NCI-H187 (cell line): ENCODE data around the gene KIF19.
A peak's percentile ranks its signal among the peaks of the same experiment; 100 is the strongest.
"Not testable (repeated sequence)": the region's sequence is repeated elsewhere in the genome, so short reads cannot be mapped to it uniquely, and the experiment has no call there.

Experiments used
- DNase-seq, 2 experiments: peaks; one replicate each; lab custom pipeline; 2025; lab: John Stamatoyannopoulos, UW

The KIF19 gene, protein sequence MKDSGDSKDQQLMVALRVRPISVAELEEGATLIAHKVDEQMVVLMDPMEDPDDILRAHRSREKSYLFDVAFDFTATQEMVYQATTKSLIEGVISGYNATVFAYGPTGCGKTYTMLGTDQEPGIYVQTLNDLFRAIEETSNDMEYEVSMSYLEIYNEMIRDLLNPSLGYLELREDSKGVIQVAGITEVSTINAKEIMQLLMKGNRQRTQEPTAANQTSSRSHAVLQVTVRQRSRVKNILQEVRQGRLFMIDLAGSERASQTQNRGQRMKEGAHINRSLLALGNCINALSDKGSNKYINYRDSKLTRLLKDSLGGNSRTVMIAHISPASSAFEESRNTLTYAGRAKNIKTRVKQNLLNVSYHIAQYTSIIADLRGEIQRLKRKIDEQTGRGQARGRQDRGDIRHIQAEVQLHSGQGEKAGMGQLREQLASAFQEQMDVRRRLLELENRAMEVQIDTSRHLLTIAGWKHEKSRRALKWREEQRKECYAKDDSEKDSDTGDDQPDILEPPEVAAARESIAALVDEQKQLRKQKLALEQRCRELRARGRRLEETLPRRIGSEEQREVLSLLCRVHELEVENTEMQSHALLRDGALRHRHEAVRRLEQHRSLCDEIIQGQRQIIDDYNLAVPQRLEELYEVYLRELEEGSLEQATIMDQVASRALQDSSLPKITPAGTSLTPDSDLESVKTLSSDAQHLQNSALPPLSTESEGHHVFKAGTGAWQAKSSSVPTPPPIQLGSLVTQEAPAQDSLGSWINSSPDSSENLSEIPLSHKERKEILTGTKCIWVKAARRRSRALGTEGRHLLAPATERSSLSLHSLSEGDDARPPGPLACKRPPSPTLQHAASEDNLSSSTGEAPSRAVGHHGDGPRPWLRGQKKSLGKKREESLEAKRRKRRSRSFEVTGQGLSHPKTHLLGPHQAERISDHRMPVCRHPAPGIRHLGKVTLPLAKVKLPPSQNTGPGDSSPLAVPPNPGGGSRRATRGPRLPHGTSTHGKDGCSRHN

DNA sequence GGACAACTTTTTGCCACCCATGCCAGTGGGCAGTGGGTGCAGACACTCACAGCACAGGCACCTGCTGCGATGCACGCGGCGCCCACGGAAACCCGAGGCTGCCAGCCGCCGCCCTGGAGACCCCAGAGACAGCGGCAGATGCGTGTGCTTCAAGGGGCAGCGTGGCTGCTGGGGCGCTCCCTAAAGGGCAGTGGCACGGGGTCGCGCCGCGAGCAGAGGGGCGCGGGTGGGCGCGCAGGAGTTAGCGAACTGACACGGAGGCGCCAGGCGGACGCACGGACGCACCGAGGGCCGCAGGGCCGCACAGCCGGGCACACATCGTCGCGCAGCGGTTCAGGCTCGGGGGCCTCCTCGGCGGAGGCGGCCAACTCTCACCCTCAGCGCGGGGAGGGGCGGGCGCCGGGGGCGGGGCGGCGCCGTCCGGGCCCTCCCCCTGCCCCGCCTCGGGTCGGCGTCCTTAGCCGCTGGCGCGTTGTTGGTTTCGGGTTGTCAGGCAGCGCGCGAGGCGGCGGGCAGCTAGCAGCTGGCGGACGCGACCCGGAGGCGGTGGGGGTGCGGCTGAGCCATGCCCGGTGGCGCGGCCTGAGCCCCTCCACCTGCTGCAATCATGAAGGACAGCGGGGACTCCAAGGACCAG lies at the start of gene KIF19:
Gene KIF19, plus strand, starts transcription at position 484 of the 637 bp plus-strand sequence. Its CDS starts 124 bp downstream, at position 608.
- peak; percentile 32 to 53 for DNase-seq

DNA sequence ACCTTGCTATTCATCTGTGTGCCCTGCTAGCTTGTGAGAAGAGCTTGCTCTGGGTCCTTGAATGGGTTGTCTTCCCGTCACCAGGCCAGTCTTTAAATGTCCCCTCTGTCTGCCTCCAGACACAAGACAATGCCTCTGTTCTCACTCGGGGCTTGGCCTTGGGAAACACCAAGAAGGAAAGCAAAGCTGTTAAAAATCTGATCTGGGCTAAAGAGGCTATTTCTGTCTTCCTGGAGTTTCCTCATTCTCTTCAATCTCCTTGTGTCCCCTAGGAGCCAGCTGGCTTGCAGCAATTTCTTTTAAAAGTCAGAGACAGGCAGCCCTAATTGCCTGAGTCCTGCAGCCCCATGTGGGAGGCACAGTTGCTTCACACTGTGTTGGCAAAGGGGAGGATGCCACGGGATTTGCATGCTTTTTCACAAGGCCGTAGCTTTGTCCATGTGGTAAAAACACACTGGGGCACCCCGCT lies 49.5 kb upstream of the KIF19 start:
- no peak for DNase-seq

DNA sequence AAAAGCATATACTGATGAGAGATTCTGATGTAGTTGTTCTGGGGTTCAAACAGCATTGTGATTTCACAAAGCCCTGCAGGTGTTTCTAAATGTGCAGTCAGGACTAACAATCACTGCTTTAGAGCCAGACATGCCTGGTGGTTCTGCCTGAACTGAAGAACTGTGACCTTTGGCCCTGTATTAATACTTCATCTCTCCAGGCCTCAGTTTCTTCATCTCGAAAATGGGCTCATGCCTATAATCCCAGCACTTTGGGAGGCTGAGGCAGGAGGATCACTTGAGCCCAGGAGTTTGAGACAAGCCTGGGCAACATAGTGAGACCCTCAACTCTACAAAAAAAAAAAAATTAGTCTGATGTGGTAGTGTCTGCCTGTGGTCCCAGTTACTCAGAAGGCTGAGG lies 48.1 kb upstream of the KIF19 start:
- DNase-seq, result no peak

DNA sequence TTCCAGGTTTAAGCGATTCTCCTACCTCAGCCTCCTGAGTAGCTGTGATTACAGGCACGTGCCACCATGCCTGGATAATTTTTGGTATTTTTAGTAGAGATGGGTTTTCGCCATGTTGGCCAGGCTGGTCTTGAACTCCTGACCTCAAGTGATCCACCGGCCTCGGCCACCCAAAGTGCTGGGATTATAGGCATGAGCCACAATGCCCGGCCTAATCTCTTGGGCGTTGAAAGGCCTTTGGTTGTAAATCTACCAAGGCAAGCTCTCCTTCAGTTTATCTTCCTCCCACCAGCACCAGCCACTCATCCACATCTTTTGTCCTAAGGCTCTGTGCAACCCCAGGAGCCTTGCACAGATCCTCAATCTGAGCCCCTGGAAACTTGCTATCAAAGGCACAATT lies 46.4 kb upstream of the KIF19 start:
- not testable (repeated sequence) for DNase-seq

DNA sequence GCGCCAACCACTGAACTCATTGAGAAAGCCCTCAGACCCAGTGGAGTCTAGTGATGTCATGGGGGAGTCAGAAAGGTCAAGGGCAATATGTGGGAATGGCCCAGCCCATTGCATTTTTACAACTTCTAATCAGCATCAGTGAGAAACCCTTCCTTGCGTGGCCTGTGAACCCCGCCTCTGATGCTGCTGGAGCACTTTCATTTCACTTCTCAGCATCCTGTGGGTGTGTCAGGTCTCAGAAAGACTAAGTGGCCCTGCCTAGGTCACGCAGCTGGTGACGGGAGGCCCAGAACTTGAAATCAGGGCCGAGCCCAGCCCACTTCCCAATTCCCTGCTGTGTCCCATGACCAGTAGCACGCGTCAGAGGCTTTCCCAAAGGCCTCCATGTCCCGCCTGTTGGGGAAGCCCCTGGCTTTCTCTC lies 45.9 kb upstream of the KIF19 start:
- DNase-seq, result no peak

DNA sequence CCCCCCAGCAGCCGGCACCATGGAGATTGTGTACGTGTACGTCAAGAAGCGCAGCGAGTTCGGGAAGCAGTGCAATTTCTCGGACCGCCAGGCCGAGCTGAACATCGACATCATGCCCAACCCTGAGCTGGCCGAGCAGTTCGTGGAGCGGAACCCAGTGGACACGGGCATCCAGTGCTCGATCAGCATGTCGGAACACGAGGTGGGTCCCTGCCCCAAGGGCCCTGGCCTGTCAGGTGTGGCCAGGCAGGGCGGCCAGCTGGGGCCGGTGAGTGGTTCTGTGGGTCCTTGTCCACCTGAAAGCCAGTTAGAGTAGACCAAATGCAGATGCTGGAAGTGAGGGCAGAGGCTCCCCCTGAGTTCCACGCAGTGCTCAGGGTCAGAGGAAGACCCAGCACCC lies 44.2 kb upstream of the KIF19 start:
- DNase-seq, result no peak

DNA sequence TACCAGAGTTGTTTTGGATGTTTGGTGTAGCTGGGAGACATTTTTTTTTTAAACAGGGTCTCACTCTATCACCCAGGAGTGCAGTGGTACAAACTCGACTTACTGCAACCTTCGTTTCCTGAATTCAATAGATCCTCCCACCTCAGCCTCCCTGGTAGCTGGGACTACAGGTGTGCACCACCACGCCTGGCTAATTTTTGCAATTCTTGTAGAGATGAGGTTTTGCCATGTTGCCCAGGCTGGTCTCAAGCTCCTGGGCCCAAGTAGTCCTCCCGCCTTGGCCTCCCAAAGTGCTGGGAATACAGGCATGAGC lies 43.8 kb upstream of the KIF19 start:
- not testable (repeated sequence) for DNase-seq

DNA sequence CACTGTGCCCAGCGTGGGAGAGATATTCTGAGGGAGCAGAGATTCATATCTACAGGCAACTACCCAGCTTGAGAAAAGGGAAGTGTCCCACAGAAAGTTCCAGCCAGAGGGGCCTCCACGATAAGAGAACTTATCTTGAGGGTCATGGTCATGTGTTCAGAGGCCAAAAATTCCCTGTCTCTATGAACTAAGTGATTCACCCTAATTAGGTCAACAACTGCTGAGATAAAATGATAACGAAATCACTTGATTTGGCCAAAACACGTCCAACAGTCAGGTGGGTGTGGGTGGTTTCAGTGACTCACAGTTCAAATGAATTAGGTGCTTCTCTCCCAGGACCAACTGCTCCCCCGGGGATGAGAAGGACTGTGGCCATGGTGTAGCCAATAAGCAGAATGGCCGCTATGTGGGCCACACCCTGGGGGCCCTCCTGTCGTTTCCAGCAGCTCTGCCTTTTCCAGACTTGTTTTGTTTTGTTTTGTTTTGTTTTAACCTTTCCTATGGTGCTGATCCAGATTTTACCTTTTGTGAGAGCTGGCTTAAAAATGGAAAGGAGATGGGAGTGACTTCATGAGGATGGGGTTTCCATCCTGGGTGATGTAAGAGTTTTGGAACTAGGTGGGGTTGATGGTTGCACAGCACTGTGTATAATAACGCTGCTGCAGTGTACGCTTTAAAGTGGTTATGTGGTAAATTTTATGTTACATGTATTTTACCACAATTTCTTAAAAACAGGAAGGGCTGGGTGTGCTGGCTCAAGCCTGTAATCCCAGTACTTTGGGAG lies 43.2 kb upstream of the KIF19 start:
- no peak for DNase-seq

DNA sequence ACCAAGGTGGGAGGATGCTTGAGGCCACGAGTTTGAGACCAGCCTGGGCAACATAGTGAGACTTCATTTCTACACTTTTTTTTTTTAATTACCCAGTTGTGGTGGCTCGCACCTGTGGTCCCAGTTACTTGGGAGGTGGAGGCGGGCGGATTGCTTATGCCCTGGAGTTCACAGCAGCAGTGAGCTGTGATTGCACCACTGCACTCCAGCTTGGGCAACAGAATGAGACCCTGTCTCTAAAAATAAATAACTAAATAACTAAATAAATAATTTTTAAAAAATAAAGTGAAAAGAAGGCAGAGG lies 42.7 kb upstream of the KIF19 start:
- no peak for DNase-seq

DNA sequence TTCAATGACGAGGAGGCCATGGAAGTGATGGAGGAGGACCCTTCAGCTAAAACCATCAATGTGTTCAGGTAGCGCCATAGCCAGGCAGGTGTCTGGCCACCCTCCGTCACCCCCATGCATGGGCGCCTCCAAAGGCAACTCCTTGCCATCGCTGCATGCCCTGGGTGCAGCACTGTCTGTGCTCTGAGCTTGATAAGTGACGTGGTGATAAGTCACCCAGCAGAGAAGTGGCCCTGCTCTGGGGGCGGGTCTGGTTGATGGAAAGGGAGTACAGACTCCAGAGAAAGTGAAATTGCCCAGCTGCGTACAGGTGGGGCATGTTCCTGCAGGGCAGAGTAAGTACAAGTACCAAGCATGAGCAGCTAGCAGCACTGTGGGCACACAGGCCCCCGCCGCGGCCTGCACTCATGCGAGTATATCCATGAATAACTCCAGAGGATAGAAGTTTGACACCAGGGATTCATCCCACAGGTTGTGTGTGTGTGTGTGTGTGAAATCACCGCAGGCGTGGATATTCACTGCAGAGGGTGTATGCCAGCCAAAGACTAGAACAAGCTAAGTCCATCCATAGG lies 38.9 kb upstream of the KIF19 start:
- DNase-seq, result no peak

DNA sequence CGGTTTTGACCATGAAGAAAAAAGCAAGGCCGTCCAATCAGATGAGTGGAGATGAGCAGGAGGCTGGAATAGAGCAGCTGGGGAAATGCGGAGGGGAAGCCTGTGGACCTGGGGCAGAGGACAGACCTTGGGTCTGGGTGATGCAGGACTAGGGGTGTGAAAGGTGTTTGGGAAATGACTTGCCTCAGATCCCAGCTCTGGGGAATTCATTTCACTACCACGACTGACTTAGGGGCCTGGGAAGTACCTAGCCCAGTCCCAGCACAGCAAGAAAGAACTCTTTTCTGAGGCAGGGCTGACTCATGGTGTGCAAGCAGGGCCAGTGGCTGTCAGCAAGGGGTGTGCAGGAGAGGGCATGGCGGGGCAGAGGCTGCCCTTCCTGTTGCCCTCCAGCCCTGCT lies 37.2 kb upstream of the KIF19 start:
- no peak for DNase-seq

DNA sequence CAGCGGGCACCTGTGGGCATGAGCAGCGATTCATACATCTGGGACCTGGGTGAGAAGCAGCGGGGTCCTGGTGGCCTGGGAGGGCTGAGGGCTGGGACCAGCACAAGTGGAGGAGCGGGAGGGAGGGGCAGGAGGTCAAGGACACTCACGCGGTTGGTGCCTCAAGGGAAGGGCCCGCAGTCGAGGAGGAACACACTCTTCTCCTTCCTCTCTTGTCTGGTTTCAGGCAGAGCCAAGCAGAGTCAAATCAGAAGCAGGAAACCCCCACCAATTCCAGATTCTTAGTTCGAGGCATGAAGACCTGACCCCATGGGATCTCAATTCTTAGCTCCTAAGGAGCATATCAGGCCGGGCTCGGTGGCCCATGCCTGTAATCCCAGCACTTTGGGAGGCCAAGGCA lies 36.3 kb upstream of the KIF19 start:
- no peak for DNase-seq

DNA sequence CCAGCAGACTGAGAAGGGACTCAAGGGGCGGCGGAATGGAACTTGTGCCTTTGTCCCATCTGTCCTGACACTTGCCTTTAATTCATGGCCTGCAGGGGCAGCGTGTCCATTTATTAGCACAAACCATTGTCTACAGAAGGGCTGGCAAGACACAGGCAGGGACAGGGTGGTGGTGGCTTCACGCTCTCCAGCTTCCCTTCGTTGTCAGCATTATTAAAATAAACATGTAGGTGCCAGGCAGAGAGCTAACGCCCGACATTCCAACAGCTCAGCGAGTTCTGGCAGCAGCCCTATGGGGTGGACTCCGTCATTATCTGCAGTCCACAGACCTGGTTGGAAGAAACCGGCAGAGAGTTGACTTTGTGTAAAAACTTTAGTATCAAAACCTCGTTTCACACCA lies 35.7 kb upstream of the KIF19 start:
- DNase-seq, result no peak

DNA sequence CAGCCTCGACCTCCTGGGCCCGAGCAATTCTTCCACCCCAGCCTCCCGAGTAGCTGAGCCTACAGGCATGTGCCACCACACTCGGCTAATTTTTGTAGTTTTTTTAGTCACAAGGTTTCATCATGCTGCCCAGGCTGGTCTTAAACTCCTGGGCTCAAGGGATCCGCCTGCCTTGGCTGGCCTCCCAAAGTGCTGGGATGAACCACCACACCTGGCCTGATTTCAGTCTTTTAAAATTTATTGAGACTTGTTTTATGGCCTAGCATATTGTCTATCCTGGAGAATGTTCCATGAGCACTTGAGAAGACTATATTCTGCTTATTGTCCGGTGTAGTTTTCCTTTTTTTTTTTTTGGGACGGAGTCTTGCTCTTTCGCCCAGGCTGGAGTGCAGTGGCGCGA lies 33.5 kb upstream of the KIF19 start:
- no peak for DNase-seq

DNA sequence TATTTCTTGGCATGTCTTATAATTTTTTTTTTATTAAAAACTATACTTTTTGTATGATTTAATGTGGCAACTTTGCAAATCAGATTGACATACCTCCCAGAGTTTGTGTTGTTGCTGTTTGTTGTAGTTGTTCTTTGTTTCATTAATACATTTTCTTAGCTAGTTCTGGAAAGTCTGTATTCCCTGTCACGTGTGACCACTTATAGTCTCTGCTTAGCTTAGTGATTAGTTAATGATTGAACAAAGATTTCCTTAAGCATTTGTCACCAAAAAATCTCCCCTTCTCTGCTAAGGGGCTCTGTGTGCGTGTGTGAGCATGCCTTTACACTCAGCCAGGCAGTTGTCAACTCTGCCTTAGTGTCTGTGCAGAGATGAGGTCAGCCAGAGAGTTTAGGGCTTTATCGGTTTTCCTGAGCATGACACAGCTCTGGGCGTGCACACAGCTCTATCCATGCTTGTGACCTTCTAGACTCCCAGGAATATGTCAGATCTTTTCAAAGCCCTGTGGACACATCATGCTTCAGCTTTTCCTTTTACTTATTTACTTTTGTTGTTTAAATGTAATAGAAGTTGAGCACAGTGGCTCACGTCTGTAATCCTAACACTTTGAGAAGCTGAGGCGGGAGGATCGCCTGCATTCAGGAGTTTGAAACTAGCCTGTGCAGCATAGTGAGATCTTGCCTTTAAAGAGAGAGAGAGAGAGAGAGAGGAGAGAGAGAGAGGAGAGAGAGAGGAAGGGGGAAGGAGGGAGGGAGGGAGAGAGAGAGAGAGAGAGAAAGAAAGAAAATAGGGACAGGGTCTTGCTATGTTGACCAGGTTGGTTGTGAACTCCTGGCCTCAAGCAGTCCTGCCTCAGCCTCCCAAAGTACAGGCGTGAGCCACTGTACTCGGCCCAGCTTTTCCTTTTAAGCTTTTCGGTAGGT lies 30.1 kb upstream of the KIF19 start:
- DNase-seq, result no peak

DNA sequence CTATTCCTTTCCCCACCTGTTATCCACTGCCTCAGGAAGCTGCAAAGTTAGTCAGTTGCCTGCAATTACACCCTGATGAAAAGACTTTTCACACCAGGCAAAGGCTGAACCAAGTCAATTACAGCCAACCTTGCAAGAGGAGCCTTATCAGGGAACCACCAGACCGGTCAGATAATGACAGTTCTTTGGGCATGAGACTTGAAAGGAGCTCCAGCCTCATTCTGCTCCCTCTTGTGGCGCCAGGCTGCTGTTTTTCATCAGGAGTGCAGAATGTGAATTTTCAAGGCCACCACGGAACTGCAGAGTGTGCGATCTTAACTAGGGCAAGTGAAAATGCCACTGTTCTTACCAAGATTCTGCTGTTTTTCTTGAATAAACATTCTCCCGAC lies 29.5 kb upstream of the KIF19 start:
- DNase-seq, result no peak

DNA sequence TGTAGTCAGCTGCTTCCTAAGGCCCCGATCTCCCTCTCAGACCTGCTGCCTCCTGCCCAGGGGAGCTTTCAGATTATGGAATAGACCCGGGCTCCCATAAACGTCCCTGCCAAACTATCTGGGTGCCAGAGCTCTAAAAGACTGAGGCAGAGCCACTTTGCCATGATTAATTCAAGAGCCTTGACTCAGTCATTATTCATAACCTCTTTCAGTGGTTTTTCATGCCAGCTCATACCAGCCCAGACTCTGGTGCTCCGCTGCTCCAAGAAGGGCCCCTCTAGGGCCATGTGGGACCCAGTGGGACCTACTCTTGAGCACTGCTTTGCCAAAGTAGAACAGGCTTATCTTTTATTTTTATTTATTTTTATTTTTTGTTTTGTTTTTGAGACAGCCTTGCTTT lies 28.1 kb upstream of the KIF19 start:
- DNase-seq, result no peak

DNA sequence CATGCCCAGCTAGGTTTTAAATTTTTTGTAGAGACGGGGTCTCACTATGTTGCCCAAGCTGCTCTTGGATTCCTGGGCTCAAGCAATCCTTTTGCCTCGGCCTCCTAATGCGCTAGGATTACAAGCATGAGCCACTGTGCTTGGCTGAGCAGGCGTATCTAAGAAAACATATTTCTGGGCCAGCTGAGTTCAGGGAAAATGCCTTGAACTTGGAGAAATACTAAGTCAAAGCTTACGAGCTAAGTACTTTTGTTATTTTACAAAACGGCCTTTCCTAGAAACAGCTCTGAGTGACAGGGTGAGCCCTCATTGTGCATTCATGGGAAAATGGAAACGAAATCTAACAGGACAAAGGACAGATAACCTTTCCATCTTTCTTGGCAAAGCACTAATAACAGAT lies 27.2 kb upstream of the KIF19 start:
- DNase-seq, result no peak

DNA sequence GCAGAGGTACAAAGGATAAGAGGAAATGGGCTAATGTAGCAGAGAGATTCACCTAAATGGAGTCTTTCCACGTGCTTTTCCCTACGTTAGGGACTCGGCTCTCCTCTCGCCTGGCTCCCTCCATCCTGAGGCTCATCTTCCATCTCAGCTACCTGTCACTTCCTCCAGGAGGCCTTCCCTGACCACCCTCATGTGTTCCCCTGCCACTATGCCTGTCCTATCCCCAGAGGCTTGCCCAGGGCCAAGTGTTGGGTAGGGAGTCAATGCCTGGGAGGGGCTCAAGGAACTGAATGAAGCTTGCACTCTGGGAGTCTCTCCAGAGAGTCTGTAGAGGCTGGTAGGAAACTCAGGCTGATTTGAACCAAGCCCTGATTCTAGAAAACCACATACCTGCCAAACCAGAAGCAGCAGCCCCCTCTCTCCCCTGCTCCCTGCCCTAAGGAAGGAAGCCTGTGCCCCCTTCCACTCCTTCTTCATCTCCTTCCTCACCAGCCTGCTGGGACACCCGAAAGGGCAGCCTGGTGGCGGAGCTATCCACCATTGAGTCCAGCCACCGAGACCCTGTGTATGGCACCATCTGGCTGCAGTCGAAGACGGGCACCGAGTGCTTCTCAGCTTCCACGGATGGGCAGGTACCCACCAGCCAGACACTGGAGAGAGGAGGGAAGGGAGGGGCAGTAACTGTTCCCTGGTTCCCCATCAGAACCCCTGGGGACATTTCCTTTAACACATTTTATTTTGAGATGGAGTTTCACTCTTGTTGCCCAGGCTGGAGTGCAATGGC lies 26.6 kb upstream of the KIF19 start:
- no peak for DNase-seq

DNA sequence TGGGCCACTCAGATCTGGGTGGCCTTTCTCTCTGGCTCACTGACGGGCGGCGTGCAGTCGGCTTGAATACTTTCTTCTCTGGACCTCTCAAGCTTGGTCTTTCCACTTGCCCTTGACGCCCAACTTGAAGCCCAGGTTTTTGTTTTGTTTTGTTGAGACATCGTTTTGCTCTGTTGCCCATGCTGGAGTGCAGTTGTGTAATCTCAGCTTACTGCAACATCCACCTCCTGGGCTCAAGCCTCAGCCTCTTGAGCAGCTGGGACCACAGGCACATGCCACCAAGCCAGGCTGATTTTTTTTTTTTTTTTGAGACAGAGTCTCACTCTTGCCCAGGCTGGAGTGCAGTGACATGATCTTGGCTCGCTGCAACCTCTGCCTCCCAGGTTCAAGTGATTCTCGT lies 22.7 kb upstream of the KIF19 start:
- DNase-seq, result no peak
